ENCODE data around the gene CFAP68. TPM values are rescaled to one million over a fixed set of nuclear protein-coding genes. Genes with fewer than 3 reads are reported as not detected.

The CFAP68 gene
- total and polyA plus RNA-seq, 10 of the 15 experiments (the other 5 are each of a cell fraction or from before 2014, with no cell fraction given), result 35.7 to 84.4 (median 64.1) TPM

DNA sequence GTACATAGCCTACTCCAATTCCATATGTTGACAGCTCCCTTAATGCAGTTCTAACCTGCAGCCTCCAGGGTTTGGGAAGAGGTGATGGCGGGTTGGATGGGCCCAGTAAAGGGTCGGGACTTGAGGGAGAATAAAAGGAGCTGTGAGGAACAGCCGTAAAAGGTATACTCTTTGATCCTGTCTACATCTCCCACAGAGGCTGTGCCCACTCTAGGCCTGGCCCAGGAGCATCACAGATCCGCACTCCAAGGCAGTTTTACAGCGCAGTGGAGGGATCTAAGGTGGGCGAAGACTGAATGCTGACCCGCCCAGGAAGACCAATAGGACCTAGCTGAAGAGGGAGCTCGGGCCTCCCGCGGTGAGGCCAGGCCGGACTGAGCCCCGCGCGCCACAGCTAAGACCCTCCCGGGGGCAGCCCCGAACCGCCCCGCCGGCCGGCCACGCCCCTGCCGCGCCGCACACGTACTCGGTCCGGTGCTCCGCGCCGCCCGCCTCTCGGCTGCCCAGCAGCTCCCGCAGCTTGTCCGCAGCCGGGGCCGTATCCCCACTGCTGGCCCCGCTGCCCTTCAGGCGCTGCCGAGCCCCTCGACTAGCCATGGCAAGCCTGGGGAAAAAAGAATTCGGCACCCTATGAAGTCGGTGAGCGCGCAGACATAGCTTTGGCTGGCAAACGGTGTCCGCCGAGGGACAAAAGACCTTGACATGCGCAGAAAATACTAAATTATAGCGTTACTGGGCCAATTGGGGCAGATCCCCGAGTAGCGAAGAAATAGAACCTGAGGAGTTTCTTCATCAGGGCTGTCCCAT, 8.3 kb upstream of the CFAP68 start, which contains the start of gene ALG9 (continued):
- TF ChIP-seq MYC (IDR thresholded peaks at IDR 0.05; ENCODE audit: insufficient read depth, insufficient read length, insufficient replicate concordance, low read length, severe bottlenecking), result no peak
- no peak for TF ChIP-seq KDM1A (IDR thresholded peaks at IDR 0.05; ENCODE audit: borderline replicate concordance)
- TF ChIP-seq EZH2 (IDR thresholded peaks at IDR 0.05; ENCODE audit: borderline replicate concordance, control insufficient read depth, low read depth, low read length), result no peak
- TF ChIP-seq ESRRA (IDR thresholded peaks at IDR 0.05; ENCODE audit: low read length), result no peak
- TF ChIP-seq POU2F2 (IDR thresholded peaks at IDR 0.05; ENCODE audit: borderline replicate concordance, low read depth, low read length), result no peak
- no peak for TF ChIP-seq WRNIP1 (IDR thresholded peaks at IDR 0.05; ENCODE audit: borderline replicate concordance, low read depth, low read length)
- no peak for TF ChIP-seq PAX8 (IDR thresholded peaks at IDR 0.05)
- TF ChIP-seq ETV6 (conservative IDR thresholded peaks at IDR 0.05 in 1 of 2, IDR thresholded peaks at IDR 0.05 in 1 of 2; ENCODE audit: borderline replicate concordance in 1 of 2, low read depth in 1 of 2), result no peak
- TF ChIP-seq, protein P1, sequence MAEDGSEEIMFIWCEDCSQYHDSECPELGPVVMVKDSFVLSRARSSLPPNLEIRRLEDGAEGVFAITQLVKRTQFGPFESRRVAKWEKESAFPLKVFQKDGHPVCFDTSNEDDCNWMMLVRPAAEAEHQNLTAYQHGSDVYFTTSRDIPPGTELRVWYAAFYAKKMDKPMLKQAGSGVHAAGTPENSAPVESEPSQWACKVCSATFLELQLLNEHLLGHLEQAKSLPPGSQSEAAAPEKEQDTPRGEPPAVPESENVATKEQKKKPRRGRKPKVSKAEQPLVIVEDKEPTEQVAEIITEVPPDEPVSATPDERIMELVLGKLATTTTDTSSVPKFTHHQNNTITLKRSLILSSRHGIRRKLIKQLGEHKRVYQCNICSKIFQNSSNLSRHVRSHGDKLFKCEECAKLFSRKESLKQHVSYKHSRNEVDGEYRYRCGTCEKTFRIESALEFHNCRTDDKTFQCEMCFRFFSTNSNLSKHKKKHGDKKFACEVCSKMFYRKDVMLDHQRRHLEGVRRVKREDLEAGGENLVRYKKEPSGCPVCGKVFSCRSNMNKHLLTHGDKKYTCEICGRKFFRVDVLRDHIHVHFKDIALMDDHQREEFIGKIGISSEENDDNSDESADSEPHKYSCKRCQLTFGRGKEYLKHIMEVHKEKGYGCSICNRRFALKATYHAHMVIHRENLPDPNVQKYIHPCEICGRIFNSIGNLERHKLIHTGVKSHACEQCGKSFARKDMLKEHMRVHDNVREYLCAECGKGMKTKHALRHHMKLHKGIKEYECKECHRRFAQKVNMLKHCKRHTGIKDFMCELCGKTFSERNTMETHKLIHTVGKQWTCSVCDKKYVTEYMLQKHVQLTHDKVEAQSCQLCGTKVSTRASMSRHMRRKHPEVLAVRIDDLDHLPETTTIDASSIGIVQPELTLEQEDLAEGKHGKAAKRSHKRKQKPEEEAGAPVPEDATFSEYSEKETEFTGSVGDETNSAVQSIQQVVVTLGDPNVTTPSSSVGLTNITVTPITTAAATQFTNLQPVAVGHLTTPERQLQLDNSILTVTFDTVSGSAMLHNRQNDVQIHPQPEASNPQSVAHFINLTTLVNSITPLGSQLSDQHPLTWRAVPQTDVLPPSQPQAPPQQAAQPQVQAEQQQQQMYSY (CRISPR knock-in tag; IDR thresholded peaks at IDR 0.05), result no peak
- no peak for TF ChIP-seq PAX5 (IDR thresholded peaks at IDR 0.05; ENCODE audit: borderline replicate concordance, low read depth, low read length)
- TF ChIP-seq SUZ12 (IDR thresholded peaks at IDR 0.05; ENCODE audit: unreplicated experiment), result no peak
- no peak for TF ChIP-seq MTA2 (IDR thresholded peaks at IDR 0.05; ENCODE audit: low read depth)
- TF ChIP-seq NR2C1 (IDR thresholded peaks at IDR 0.05), result no peak
- no peak for TF ChIP-seq TCF12 (IDR thresholded peaks at IDR 0.05; ENCODE audit: low read depth, low read length)
- TF ChIP-seq CHD4 (IDR thresholded peaks at IDR 0.05), result no peak
- no peak for TF ChIP-seq YBX1 (IDR thresholded peaks at IDR 0.05)
- TF ChIP-seq, protein P2, sequence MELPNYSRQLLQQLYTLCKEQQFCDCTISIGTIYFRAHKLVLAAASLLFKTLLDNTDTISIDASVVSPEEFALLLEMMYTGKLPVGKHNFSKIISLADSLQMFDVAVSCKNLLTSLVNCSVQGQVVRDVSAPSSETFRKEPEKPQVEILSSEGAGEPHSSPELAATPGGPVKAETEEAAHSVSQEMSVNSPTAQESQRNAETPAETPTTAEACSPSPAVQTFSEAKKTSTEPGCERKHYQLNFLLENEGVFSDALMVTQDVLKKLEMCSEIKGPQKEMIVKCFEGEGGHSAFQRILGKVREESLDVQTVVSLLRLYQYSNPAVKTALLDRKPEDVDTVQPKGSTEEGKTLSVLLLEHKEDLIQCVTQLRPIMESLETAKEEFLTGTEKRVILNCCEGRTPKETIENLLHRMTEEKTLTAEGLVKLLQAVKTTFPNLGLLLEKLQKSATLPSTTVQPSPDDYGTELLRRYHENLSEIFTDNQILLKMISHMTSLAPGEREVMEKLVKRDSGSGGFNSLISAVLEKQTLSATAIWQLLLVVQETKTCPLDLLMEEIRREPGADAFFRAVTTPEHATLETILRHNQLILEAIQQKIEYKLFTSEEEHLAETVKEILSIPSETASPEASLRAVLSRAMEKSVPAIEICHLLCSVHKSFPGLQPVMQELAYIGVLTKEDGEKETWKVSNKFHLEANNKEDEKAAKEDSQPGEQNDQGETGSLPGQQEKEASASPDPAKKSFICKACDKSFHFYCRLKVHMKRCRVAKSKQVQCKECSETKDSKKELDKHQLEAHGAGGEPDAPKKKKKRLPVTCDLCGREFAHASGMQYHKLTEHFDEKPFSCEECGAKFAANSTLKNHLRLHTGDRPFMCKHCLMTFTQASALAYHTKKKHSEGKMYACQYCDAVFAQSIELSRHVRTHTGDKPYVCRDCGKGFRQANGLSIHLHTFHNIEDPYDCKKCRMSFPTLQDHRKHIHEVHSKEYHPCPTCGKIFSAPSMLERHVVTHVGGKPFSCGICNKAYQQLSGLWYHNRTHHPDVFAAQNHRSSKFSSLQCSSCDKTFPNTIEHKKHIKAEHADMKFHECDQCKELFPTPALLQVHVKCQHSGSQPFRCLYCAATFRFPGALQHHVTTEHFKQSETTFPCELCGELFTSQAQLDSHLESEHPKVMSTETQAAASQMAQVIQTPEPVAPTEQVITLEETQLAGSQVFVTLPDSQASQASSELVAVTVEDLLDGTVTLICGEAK (IDR thresholded peaks at IDR 0.05; ENCODE audit: borderline replicate concordance), result no peak
- TF ChIP-seq, protein P3, sequence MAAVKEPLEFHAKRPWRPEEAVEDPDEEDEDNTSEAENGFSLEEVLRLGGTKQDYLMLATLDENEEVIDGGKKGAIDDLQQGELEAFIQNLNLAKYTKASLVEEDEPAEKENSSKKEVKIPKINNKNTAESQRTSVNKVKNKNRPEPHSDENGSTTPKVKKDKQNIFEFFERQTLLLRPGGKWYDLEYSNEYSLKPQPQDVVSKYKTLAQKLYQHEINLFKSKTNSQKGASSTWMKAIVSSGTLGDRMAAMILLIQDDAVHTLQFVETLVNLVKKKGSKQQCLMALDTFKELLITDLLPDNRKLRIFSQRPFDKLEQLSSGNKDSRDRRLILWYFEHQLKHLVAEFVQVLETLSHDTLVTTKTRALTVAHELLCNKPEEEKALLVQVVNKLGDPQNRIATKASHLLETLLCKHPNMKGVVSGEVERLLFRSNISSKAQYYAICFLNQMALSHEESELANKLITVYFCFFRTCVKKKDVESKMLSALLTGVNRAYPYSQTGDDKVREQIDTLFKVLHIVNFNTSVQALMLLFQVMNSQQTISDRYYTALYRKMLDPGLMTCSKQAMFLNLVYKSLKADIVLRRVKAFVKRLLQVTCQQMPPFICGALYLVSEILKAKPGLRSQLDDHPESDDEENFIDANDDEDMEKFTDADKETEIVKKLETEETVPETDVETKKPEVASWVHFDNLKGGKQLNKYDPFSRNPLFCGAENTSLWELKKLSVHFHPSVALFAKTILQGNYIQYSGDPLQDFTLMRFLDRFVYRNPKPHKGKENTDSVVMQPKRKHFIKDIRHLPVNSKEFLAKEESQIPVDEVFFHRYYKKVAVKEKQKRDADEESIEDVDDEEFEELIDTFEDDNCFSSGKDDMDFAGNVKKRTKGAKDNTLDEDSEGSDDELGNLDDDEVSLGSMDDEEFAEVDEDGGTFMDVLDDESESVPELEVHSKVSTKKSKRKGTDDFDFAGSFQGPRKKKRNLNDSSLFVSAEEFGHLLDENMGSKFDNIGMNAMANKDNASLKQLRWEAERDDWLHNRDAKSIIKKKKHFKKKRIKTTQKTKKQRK (IDR thresholded peaks at IDR 0.05; ENCODE audit: low read depth, low read length), result no peak
